GM12801 (cell line): ENCODE measurements around the gene TSPAN12.

Experiments used
- TF ChIP-seq, protein P1 (sequence below): IDR thresholded peaks from one replicate; pipeline ENCODE4 v1.5.1; 2011; ENCODE audit warnings: control low read depth; ENCODE audit not compliant: insufficient read length; ENCODE audit errors: extremely low read depth

TSPAN12 gene

DNA sequence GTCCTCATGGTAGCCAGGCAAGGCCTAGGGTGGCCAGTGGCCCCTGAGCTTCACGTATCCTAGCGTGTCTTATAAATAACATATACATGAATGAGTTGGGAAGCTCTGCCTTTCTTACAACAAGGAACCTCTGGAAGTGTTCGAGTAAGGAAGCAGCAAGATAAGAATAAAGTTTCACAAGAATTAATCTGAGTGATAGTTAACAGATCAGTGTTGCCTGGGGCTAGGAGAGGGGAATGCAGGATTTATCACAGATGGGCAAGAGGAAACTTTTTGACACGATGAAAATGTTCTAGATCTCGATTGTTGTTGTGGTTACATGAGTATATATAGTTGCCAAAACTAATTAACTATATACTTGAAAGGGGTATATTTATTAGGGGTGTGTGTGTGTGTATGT is 74.2 kb downstream of the TSPAN12 start:
- TF ChIP-seq, protein P1, sequence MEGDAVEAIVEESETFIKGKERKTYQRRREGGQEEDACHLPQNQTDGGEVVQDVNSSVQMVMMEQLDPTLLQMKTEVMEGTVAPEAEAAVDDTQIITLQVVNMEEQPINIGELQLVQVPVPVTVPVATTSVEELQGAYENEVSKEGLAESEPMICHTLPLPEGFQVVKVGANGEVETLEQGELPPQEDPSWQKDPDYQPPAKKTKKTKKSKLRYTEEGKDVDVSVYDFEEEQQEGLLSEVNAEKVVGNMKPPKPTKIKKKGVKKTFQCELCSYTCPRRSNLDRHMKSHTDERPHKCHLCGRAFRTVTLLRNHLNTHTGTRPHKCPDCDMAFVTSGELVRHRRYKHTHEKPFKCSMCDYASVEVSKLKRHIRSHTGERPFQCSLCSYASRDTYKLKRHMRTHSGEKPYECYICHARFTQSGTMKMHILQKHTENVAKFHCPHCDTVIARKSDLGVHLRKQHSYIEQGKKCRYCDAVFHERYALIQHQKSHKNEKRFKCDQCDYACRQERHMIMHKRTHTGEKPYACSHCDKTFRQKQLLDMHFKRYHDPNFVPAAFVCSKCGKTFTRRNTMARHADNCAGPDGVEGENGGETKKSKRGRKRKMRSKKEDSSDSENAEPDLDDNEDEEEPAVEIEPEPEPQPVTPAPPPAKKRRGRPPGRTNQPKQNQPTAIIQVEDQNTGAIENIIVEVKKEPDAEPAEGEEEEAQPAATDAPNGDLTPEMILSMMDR = no peak

DNA sequence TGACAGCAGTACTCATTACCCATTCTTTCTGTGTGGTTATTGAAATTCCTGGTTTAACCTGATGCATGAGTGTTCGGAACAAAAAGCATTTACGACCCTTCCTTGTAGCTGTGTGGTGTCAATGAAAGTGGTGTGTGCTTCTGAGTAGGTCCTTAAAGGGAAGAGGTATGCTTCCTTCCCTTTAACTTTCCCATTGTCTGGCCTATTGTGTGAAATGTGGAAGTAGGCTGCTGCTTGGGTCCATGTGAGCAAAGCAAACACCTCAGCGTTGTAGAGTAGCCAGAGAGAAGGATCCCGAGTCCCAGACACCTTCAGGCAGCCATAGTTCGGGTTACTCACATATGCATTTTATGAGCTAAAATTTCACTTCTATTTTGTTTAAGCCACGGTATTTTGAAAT is 74.7 kb downstream of the TSPAN12 start:
- TF ChIP-seq, protein P1 = no peak

DNA sequence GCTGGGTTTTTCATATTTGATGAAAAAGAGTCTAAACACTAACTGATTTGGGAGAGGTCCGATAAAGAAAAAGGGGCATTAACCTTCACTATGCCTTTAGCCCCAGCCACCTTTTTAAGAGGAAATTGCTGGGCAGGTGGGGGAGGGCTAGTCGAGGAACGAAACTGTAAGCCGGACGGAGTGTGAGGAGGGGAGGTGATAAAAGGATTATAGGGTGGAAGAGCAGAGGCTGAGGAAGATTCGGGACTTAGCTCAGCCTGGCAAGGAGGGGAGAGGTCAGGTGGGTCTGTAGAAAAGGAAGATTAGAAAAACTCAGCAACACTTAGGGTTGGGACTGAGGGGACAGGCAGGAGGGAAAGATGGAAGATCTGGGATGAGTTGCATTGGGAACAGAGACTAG is 77.0 kb downstream of the TSPAN12 start:
- TF ChIP-seq, protein P1 = no peak

DNA sequence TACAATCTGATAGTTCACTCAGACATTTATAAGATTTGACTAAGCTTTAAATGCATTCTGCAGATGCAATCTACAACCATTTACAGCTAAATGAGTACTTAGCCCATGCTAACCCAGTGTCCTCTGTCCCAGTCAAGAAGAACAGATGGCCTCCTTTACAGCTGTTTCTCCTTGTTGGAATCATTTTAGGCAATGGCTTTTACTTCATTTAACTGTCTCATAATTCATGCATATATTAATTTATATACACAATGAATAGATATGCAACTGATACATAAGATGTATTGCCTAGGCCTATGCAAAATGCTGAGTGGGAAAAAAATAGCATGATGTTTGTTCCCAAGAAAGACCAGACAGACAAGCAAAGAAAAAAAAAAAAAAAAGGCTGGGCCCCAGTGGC is 82.2 kb downstream of the TSPAN12 start:
- TF ChIP-seq, protein P1 = no peak

DNA sequence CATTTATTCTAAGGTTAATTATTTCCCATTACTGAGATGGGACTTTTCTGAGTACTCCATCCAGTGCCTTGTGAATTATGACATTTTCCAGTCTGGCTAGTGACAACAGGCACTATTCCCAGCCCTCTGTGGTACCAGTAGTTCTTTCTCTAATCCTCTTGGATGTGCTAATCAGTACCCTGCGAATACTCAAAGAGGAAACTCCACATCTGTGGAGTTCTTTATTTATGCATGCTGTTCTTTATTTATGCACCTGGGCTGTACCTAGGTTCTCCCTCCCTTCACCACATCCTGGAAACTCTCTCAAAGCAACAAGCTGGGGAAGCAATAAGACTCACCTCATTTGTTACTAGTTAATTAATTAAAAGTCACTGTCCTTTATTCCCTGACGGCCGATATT is 83.5 kb downstream of the TSPAN12 start:
- TF ChIP-seq, protein P1 = no peak

DNA sequence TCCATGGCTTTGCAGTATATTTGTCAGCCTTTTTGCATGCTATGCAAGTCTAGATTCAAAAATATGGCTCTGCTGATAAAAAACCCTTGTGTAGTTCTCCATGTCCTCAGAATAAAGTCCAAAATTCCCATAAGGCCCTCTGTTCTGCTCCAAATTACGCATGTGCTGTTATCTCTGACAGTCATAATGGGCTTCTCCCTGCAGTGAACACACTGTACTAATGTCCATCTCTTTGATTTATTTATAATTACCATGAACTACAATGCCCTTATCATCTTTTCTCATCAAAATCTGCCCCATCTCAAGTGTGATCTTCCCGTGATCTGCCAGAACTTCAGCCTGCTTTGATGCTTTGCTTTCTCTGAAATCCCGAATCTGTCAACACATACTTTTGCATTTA is 87.7 kb downstream of the TSPAN12 start:
- TF ChIP-seq, protein P1 = no peak

DNA sequence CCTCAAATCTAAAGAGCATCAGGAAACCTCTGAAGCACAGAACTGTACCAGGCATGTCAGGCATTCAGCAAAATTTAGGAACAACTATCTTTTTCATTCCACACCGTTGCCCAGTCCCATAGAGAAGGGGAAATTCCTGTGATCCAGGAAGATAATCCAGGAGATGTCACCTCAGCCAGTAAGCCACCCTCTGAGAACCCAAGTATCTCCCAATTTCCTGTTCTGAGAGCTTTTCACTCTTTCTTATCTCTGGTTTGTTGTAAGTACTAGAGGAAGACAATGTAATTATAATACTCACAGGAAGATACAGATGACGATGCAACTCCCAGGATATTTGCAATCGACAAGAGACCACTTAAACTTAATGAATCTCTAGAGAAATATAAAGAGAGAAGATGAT is 97.1 kb downstream of the TSPAN12 start:
- TF ChIP-seq, protein P1 = no peak

DNA sequence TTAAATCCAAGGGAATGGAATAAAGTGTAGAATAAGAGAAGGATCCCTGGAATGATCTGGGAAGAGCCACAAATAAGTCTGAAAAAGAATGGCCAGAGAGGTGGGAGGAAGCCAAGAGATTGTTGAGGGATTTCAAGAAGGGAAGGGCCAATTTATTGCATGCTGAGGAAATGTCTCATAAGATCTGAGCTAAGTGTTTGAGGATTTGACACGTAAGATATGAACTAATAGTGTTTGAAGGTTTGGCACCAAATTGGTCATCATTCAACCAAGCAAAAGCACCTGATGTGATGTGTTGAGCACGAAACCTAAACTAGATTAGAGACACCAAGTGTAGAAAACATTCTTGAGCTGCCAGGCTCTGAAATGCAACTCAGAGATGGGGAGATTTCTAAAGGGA is 97.9 kb downstream of the TSPAN12 start:
- TF ChIP-seq, protein P1 = no peak
